OCI-LY1 (cell line): ENCODE measurements around the gene HLA-DOA.

Experiments
- H2AFZ ChIP-seq: fragments of 200-600 bp; sonication (generic), shearing (Covaris generic); 2 replicates; pipeline ENCODE4 v1.6.0; 2014; ENCODE audit warnings: antibody characterized with exemption, mild to moderate bottlenecking, low read length
- H3F3A ChIP-seq: fragments of 200-600 bp; sonication (generic), shearing (Covaris generic); 2 replicates; pipeline ENCODE4 v1.6.0; 2014; ENCODE audit warnings: mild to moderate bottlenecking, antibody characterized with exemption, low read length, moderate library complexity; ENCODE audit not compliant: insufficient read depth
- H3K27ac ChIP-seq: fragments of 200-600 bp; sonication (generic); 2 replicates; pipeline ENCODE4 v1.5.1; 2014; ENCODE audit warnings: low read length, mixed run types, mild to moderate bottlenecking, low read depth; ENCODE audit not compliant: poor library complexity, severe bottlenecking
- H3K27me3 ChIP-seq: fragments of 200-600 bp; sonication (generic); 2 replicates; pipeline ENCODE4 v1.6.0; 2014; ENCODE audit warnings: antibody characterized with exemption, mild to moderate bottlenecking, low read length, moderate library complexity; ENCODE audit not compliant: insufficient read depth
- H3K36me3 ChIP-seq: fragments of 200-600 bp; sonication (generic); 2 replicates; pipeline ENCODE4 v1.6.1; 2014; ENCODE audit warnings: mild to moderate bottlenecking, antibody characterized with exemption, low read length, moderate library complexity, mixed read lengths; ENCODE audit not compliant: insufficient read depth
- H3K4me1 ChIP-seq: fragments of 200-600 bp; sonication (generic); 2 replicates; pipeline ENCODE4 v1.5.1; 2014; ENCODE audit warnings: mild to moderate bottlenecking, low read length, moderate library complexity; ENCODE audit not compliant: insufficient read depth, severe bottlenecking
- H3K4me2 ChIP-seq: fragments of 200-600 bp; sonication (generic), shearing (Covaris generic); 2 replicates; pipeline ENCODE4 v1.6.1; 2014; ENCODE audit warnings: low read length
- H3K4me3 ChIP-seq: fragments of 200-600 bp; sonication (generic); 2 replicates; pipeline ENCODE4 v1.5.1; 2014; ENCODE audit warnings: low read length, low read depth, mild to moderate bottlenecking, mixed read lengths; ENCODE audit not compliant: poor library complexity, severe bottlenecking
- H3K79me2 ChIP-seq: fragments of 200-600 bp; shearing (Covaris generic); 2 replicates; pipeline ENCODE4 v1.6.1; 2016; ENCODE audit warnings: mixed run types, low read length, mixed read lengths; ENCODE audit not compliant: insufficient read depth
- H3K9ac ChIP-seq: fragments of 200-600 bp; sonication (generic), shearing (Covaris generic); 2 replicates; pipeline ENCODE4 v1.6.1; 2014; ENCODE audit warnings: mild to moderate bottlenecking, low read length, mixed read lengths
- H3K9me2 ChIP-seq: fragments of 200-600 bp; sonication (generic), shearing (Covaris generic); 2 replicates; pipeline ENCODE4 v1.6.1; 2014; ENCODE audit warnings: low read depth, mild to moderate bottlenecking, low read length, mixed read lengths
- H3K9me3 ChIP-seq: fragments of 200-600 bp; shearing (Covaris generic); 2 replicates; pipeline ENCODE4 v1.6.1; 2014; ENCODE audit warnings: low read length, mixed read lengths
- H4K20me1 ChIP-seq: fragments of 200-600 bp; sonication (generic), shearing (Covaris generic); 2 replicates; pipeline ENCODE4 v1.6.0; 2016; ENCODE audit warnings: mild to moderate bottlenecking, low read length; ENCODE audit not compliant: insufficient read depth
- CTCF ChIP-seq: fragments of 200-600 bp; sonication (generic), shearing (Covaris generic); IDR thresholded peaks from 2 replicates; pipeline ENCODE4 v1.5.1; 2017; ENCODE audit warnings: mild to moderate bottlenecking, antibody characterized with exemption, low read length, moderate library complexity, mixed read lengths
- EZH2 ChIP-seq: fragments of 200-600 bp; sonication (generic), shearing (Covaris generic); IDR thresholded peaks from 2 replicates; pipeline ENCODE4 v1.8.0; 2017; ENCODE audit warnings: borderline replicate concordance, mixed run types, mild to moderate bottlenecking, antibody characterized with exemption, low read length, moderate library complexity, mixed read lengths

Gene HLA-DOA

GRCh38 chr6:32968093-32968866 lies 41.1 kb downstream of the HLA-DOA start, which contains the start of gene BRD2:
Gene BRD2, plus strand, starts transcription at chr6:32968594. Its CDS starts 4,305 bp downstream, at chr6:32972899.
- Histone ChIP-seq H3K9ac (peak within 1 kb of the TSS; percentile 99), H4K20me1 (no peaks in the 10 kb centered on the region), H3F3A (no peaks in the 10 kb centered on the region; the same call in none of the 2 replicates), H3K4me1 (peaks cover 57% of the 10 kb centered on the region), H3K4me2 (peak within 1 kb of the TSS; percentile 93), H3K9me2 (no peaks in the 10 kb centered on the region), H3K4me3 (peak within 1 kb of the TSS; percentile 97), H3K27ac (peak within 1 kb of the TSS; percentile 99), H3K79me2 (peaks cover 12% of the 10 kb centered on the region), H2AFZ (no peak within 1 kb of the TSS), H3K27me3 (no peaks in the 10 kb centered on the region), H3K36me3 (peaks cover 26% of the 10 kb centered on the region), H3K9me3 (no peaks in the 10 kb centered on the region)
- no peak for TF ChIP-seq CTCF
- TF ChIP-seq EZH2 = no peak

DNA sequence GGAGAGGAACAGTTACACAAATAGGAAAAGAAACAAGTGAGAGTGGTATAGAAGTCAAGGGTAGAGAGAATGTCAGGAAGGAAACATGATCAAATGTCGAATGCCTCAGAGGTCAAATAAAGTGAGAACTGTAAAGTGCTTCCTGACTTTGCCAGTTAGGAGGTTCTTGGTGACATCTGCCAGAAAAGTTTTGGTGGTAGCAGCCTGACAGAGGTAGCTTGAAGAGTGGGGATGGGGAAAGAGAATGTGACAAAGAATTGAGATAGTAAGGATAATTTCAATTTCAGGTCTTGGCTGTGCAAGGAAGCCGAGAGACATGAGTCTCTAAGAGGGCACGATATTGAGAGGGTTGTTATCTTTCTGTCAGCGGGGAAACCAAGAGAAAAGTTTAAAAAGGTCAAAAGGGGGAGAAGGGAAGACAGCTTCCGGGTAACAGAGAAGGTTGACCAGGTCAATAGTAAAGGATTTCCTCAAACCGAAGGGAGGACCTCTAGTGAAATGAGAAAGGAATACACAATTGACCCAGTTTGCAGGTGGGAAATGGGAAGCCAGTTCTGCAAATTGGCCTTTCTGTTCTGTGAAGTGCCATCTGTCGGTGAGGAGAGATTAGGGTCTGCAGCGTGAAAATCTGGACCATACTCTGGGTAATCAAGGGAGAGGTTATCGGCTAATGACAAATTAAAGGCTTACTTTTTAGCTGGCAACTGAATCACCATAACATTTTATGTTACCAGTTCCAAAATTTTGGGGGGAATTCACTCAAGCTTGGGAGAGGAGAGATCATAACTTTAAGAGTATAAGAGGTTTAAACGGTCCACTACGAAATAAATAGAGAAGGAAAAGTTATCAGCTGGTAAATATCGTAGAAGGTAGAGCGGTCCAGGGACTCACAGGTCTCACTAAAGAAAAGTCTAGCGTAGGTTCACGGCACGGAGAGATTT lies 42.0 kb downstream of the HLA-DOA start:
- H3F3A ChIP-seq = no peaks in the 10 kb centered on the region; the same call in none of the 2 replicates
- TF ChIP-seq EZH2 (no peak), CTCF (peak; percentile 84)
- no peak overlapping the region for H2AFZ ChIP-seq
- peaks cover 58% of the 10 kb centered on the region for H3K4me1 ChIP-seq
- peaks cover 17% of the 10 kb centered on the region for H3K36me3 ChIP-seq
- peak overlapping the region; percentile 99 for H3K9ac ChIP-seq
- H3K27ac ChIP-seq = peak overlapping the region; percentile 99
- no peaks in the 10 kb centered on the region for H3K9me2 ChIP-seq
- H3K79me2 ChIP-seq = peaks cover 4% of the 10 kb centered on the region
- no peaks in the 10 kb centered on the region for H3K9me3 ChIP-seq
- no peaks in the 10 kb centered on the region for H4K20me1 ChIP-seq
- H3K4me3 ChIP-seq = peak overlapping the region; percentile 97
- peak overlapping the region; percentile 93 for H3K4me2 ChIP-seq
- no peaks in the 10 kb centered on the region for H3K27me3 ChIP-seq

DNA sequence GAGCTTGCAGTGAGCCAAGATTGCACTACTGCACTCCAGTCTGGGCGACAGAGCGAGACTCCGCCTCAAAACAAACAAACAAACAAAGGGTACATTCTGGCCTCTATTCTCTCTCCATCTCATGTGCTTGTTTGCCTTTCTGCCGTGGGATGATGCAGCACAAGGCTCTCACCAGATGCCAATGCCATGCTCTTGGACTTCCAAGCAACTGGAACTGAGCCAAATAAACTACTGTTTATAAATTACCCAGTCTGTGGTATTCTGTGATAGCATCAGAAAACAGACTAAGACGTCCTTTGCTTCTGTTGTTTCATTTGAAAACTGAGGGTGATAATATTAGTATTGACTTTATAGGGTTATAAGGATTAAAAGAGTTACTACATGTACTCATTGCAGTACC lies 44.6 kb downstream of the HLA-DOA start:
- Histone ChIP-seq H3K36me3 (0 out of 2 replicates have a peak, but pooled peaks cover 7% of the 10 kb centered on the region), H3K27me3 (no peaks in the 10 kb centered on the region), H3K9me3 (peaks cover 8% of the 10 kb centered on the region), H3K4me2 (0 out of 2 replicates have a peak overlapping the region, but pooled peaks have one; percentile 93), H3K4me1 (peaks cover 45% of the 10 kb centered on the region), H2AFZ (no peak overlapping the region), H3F3A (no peaks in the 10 kb centered on the region; the same call in none of the 2 replicates), H3K9ac (no peak overlapping the region), H3K4me3 (no peak overlapping the region), H3K27ac (no peak overlapping the region), H4K20me1 (no peaks in the 10 kb centered on the region), H3K9me2 (no peaks in the 10 kb centered on the region), H3K79me2 (0 out of 2 replicates have a peak, but pooled peaks cover 14% of the 10 kb centered on the region)
- TF ChIP-seq CTCF (no peak), EZH2 (no peak)
